SH-SY5Y (cell line): ENCODE measurements around the gene PHLDB1.

Experiments used
- GATA2 ChIP-seq: IDR thresholded peaks from 2 replicates; pipeline ENCODE4 v1.6.1; 2011; ENCODE audit warnings: mild to moderate bottlenecking, low read depth, low read length
- GATA3 ChIP-seq: IDR thresholded peaks from 2 replicates; pipeline ENCODE4 v1.6.1; 2011; ENCODE audit warnings: low read depth, mild to moderate bottlenecking, low read length, moderate library complexity

DNA sequence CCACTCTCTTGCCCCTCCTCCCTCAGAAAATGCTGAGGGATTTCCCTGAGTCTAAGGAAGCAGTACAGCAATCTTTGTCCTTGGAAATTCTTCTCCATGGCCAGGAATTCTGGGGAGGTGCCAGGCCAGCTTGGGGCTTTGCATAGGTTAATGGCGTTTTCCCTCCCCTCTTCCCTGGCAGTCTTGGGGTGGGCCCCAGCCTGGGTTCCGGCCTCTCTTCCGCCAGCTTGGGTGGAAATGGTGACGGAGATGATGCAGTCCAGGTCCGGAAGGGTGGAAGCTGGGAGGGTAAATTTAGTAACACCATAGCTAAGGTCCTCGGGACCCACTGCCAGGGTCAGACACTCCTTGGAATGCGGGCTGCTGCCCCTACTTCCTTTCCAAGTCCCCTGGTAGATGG, 5.0 kb downstream of the PHLDB1 start:
- TF ChIP-seq GATA3, result no peak
- TF ChIP-seq GATA2, result no peak
